NCI-H1092 (cell line): ENCODE data around the gene SLC17A7.
"Not testable (repeated sequence)": the region's sequence is repeated elsewhere in the genome, so short reads cannot be mapped to it uniquely, and the experiment has no call there.

Experiments used
- DNase-seq: peaks from one replicate; lab custom pipeline; 2025; lab: John Stamatoyannopoulos, UW

SLC17A7 gene

DNA sequence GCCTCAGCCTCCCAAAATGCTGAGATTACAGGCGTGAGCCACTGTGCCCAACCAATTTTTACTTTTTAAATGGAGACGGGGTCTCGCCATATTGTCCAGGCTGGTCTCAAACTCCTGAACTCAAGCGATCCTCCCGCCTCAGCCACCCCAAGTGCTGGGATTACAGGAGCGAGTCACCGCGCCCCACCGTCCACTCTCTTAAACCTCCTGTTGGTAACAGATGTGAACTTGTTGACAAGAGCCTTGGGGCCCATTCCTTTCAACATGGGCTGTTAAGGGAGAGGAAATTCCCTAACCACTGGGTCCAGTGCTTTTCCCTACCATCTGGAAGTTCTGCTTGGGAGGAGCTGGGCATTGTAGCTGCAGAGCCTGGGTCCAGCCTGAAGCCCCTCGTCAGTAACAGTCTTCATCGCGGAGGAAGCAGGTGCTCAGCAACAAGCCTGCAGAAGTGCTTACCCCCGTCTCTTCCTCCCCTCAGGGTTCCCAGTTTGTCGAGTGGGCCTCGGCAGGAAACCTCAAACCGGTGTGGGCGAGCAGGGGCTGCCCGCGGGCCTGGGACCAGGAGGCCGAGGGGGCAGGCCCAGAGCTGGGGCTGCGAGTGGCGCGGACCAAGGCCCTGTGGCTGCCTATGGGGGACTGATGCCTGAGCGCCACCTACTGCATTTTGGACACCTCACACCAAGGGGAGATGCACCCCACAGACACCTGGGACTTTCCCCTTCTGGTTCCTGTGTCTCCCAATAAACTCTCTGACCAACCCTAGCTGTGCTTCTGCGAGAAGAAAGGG is 28.7 kb upstream of the SLC17A7 start:
- DNase-seq = no peak

DNA sequence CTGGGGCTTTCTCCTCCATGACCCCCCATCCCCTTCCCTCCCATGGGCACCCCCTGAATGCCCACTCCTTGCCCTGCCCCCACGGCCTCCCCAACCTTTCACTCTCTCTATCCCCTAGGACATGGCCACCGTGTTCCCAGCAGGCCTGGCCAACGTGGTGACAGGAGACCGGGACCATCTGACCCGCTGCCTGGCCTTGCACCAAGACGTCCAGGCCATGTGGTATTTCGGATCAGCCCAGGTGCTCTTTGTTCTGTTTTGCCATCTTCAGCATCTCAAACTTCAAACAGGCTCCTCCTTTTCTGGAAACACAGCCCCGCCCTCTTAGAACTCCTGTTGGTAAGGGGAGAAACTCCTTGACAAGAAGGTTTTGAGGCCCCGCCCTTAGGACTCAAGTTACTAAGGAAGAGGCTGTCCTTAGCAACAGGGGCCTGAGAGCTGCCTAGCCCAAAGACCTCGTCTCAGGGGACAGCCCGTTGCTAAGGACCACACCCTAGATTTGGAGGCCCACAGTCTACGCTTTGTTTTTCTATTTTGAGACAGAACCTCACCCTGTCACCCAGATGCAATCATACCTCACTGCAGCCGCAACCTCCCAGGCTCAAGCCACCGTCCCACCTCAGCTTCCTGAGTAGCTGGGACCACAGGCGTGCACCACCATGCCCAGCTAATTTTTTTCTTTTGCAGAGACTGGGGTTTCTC is 27.6 kb upstream of the SLC17A7 start:
- DNase-seq = no peak

DNA sequence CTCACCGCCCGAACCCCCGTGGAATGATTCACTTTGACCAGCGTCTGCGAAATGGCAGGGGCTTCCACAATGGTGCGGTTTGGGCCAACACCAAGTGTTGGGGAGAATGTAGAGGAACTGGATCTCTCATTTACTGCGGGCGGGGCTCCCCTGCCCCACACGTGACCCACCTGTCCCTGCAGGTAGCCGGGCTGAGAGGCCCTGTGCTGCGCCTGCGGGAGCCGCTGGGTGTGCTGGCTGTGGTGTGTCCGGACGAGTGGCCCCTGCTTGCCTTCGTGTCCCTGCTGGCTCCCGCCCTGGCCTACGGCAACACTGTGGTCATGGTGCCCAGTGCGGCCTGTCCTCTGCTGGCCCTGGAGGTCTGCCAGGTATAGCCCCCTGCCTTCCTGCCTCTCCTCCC is 26.9 kb upstream of the SLC17A7 start:
- no peak for DNase-seq

DNA sequence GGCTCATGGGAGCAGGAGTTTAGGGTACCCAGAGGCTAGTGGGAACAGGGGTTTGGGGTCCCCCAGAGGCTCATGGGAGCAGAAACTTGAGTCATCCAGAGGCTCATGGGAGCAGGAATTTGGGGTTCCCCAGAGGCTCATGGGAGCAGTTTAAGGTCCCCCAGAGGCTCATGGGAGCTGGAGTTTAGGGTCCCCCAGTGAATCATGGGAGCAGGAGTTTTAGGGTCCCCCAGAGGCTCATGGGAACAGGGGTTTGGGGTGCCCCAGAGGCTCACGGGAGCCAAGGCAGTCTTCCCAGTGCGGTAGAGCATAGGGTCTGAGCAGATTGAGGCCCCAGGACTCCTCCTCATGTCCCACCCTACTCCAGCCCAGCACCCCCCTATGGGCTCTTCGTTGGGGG is 24.0 kb upstream of the SLC17A7 start:
- DNase-seq = no peak

DNA sequence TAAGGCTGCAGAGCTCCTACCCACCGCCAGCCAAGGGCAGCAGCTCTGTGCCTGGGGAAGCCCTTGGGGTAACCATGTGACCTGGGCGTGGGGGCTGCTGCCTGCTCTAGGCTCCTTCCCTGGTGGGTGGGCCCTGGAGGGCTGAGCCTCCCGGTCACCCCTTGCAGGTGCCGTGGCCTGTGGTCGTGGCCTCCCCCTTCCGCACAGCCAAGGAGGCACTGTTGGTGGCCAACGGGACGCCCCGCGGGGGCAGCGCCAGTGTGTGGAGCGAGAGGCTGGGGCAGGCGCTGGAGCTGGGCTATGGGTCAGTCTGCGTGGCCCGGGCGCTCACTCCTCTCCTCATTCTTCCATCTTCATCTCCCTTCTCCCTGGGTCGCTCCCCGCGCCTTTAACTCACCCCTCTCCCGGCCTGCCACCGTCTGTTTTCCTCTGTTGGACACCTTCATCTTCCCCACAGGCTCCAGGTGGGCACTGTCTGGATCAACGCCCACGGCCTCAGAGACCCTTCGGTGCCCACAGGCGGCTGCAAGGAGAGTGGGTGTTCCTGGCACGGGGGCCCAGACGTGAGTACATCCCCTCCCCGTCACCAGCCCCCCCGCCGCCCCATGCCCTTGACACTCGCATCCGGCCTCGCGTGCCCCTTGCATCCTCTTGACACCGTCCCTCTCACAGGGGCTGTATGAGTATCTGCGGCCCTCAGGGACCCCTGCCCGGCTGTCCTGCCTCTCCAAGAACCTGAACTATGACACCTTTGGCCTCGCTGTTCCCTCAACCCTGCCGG is 22.8 kb upstream of the SLC17A7 start:
- no peak for DNase-seq

GRCh38 chr19:49462492-49462891 is 21.2 kb upstream of the SLC17A7 start:
- DNase-seq = no peak

- no peak for DNase-seq
Observed at GRCh38 chr19:49461656-49462055, 20.3 kb upstream of the SLC17A7 start.

- DNase-seq = not testable (repeated sequence)
Observed at GRCh38 chr19:49461130-49461529, 19.8 kb upstream of the SLC17A7 start.

- DNase-seq = no peak
Observed at GRCh38 chr19:49459388-49459787, 18.1 kb upstream of the SLC17A7 start.

GRCh38 chr19:49458567-49458903 is 17.2 kb upstream of the SLC17A7 start:
- DNase-seq = no peak

GRCh38 chr19:49456326-49456725 is 15.0 kb upstream of the SLC17A7 start:
- DNase-seq = no peak

GRCh38 chr19:49455773-49456172 is 14.4 kb upstream of the SLC17A7 start:
- DNase-seq = no peak

- no peak for DNase-seq
Observed at GRCh38 chr19:49453757-49454240, 12.5 kb upstream of the SLC17A7 start.

- peak; percentile 94 for DNase-seq
Observed at GRCh38 chr19:49453013-49453756, 11.9 kb upstream of the SLC17A7 start, which contains the start of gene ALDH16A1. ALDH16A1 (plus strand) TSS chr19:49453225; CDS start chr19:49453332, 107 bp downstream.

DNA sequence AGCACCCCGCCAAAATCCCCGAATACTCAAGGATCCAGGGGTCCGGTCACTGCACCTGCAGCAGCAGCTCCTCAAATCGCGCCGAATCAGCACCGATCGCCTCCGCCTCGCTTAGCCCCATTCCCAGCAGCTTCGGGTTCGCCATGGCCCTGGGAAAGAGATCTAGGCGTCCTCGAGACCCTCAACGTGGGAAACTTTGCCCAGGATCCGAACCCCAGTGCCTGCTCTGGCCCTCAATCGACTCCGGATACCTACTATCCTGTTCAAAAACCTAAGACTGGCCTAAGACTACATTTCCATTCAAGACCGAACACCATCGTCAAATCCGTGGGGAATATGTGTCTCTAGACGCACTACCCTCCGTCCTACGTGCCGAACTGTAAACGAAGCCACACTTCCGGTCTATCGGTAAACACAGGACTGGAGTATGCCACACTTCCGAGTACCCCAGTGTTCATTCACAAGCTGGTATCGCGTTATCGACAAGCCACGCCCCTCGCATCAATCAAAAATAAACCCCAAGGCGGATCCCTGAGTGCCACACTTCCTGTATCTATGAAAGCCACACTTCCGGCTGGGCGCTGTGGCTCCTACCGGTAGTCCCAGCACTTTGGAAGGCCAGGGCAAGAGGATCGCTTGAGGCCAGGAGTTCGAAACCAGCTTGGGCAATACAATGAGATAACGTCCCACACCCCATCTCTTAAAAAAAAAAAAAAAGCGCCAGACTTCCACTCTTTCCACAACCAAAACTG is 10.3 kb upstream of the SLC17A7 start, which contains the start of gene PIH1D1:
Gene PIH1D1 (minus strand): TSS at position 385 of the 752 bp plus-strand sequence. CDS start 240 bp downstream, at position 145.
- peak; percentile 98 for DNase-seq

- DNase-seq = no peak
Observed at GRCh38 chr19:49450405-49450804, 9.1 kb upstream of the SLC17A7 start.

GRCh38 chr19:49448432-49448786 is 7.1 kb upstream of the SLC17A7 start:
- DNase-seq = no peak

GRCh38 chr19:49447485-49448431 is 6.4 kb upstream of the SLC17A7 start:
- no peak for DNase-seq

DNA sequence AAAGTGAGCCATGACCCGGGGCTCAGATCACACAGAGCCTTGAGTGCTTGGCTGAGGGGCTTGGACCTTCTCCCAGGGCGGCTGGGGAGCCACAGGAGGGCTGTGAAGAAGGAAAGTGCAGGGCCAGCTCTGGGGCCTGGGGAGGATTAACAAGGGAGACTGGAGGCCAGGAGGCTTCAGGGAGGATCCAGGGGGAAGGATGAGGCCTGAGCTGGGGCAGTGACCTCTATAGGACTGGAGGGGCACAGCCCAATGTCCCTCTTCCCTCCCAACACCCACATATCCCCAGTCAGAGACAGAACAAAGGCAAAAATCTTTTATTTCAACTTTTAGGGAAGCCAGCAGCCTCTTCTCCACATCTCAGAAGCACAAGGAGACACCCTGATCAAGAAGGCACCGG is 4.7 kb upstream of the SLC17A7 start:
- DNase-seq = no peak
